GM12878 (cell line): Measurements from ENCODE around the gene HIC1. TPM values are rescaled to one million over a fixed set of nuclear protein-coding genes. Genes with fewer than 3 reads are reported as not detected.

Experiments used
- BMI1 ChIP-seq: fragments of 450-650 bp; IDR thresholded peaks from 2 replicates; pipeline ENCODE4 v1.6.1; 2016; ENCODE audit warnings: mild to moderate bottlenecking, moderate library complexity, borderline replicate concordance
- BRCA1 ChIP-seq: IDR thresholded peaks from 2 replicates; pipeline ENCODE4 v1.6.1; 2011; ENCODE audit warnings: low read depth, low read length, improper control_type of control experiment
- CBFB ChIP-seq: IDR thresholded peaks from 2 replicates; pipeline ENCODE4 v1.6.1; 2016; ENCODE audit warnings: antibody characterized with exemption, low read depth
- CBX3 ChIP-seq: fragments of 200-600 bp; sonication (generic); IDR thresholded peaks from 2 replicates; pipeline ENCODE4 v1.6.1; 2016; ENCODE audit warnings: low read depth, borderline replicate concordance
- CREM ChIP-seq: IDR thresholded peaks from 2 replicates; pipeline ENCODE4 v1.6.1; 2014; ENCODE audit warnings: antibody characterized with exemption, low read depth
- EED ChIP-seq: sonication (generic); IDR thresholded peaks from 2 replicates; pipeline ENCODE4 v1.6.1; 2016; ENCODE audit warnings: antibody characterized with exemption, low read depth
- EGR1 ChIP-seq, 2 experiments: IDR thresholded peaks; 1 replicate in 1 of 2; 2 replicates in 1 of 2; pipeline ENCODE4 v1.6.1; 2011 to 2012; ENCODE audit warnings: low read depth in 2 of 2, low read length in 2 of 2, borderline replicate concordance in 1 of 2, mild to moderate bottlenecking in 1 of 2, moderate library complexity in 1 of 2
- FOXM1 ChIP-seq: IDR thresholded peaks from 2 replicates; pipeline ENCODE4 v1.6.1; 2012; ENCODE audit warnings: low read depth, mild to moderate bottlenecking, inconsistent platforms, low read length, moderate library complexity
- GABPA ChIP-seq: IDR thresholded peaks from 2 replicates; pipeline ENCODE4 v1.6.1; 2014; ENCODE audit warnings: antibody characterized with exemption, low read depth, mild to moderate bottlenecking, inconsistent platforms
- HDAC6 ChIP-seq: fragments of 200-600 bp; sonication (generic); IDR thresholded peaks from one replicate; pipeline ENCODE4 v1.8.0; 2017; ENCODE audit warnings: antibody characterized with exemption; ENCODE audit not compliant: unreplicated experiment
- IRF4 ChIP-seq: IDR thresholded peaks from 2 replicates; pipeline ENCODE4 v1.6.1; 2011; ENCODE audit warnings: low read depth, low read length
- MTA2 ChIP-seq: fragments of 450-650 bp; IDR thresholded peaks from 2 replicates; pipeline ENCODE4 v1.6.1; 2016; ENCODE audit warnings: low read depth, mild to moderate bottlenecking, moderate library complexity
- NFIC ChIP-seq: IDR thresholded peaks from 2 replicates; pipeline ENCODE4 v1.6.1; 2012; ENCODE audit warnings: low read depth, mild to moderate bottlenecking, inconsistent platforms, low read length, moderate library complexity
- NFXL1 ChIP-seq: fragments of 450-650 bp; IDR thresholded peaks from 2 replicates; pipeline ENCODE4 v1.6.1; 2017; ENCODE audit warnings: antibody characterized with exemption, mild to moderate bottlenecking, borderline replicate concordance
- NRF1 ChIP-seq: conservative IDR thresholded peaks from 2 replicates; pipeline ENCODE4 v1.6.1; 2011; ENCODE audit warnings: mild to moderate bottlenecking, low read depth, low read length, improper control_type of control experiment
- POLR2AphosphoS5 ChIP-seq: IDR thresholded peaks from 2 replicates; pipeline ENCODE4 v1.6.1; 2011; ENCODE audit warnings: mild to moderate bottlenecking, low read length, inconsistent platforms
- SP1 ChIP-seq: IDR thresholded peaks from one replicate; pipeline ENCODE4 v1.6.1; 2011; ENCODE audit warnings: low read depth, low read length
- SUPT20H ChIP-seq: IDR thresholded peaks from 2 replicates; pipeline ENCODE4 v1.6.1; 2011; ENCODE audit warnings: low read depth, mild to moderate bottlenecking, low read length, moderate library complexity, borderline replicate concordance; ENCODE audit not compliant: control insufficient read depth
- TBL1XR1 ChIP-seq: IDR thresholded peaks from 2 replicates; pipeline ENCODE4 v1.6.1; 2012; ENCODE audit warnings: low read depth, low read length, improper control_type of control experiment
- YBX1 ChIP-seq: fragments of 450-650 bp; IDR thresholded peaks from 2 replicates; pipeline ENCODE4 v1.6.1; 2016; ENCODE audit warnings: antibody characterized with exemption
- ZNF24 ChIP-seq: fragments of 450-650 bp; IDR thresholded peaks from 2 replicates; pipeline ENCODE4 v1.6.1; 2017; ENCODE audit warnings: antibody characterized with exemption, mild to moderate bottlenecking
- ZZZ3 ChIP-seq: IDR thresholded peaks from 2 replicates; pipeline ENCODE4 v1.6.1; 2011; ENCODE audit warnings: low read depth; ENCODE audit not compliant: control insufficient read depth, insufficient read length
- polyA plus RNA-seq, 11 experiments: library from polyadenylated mRNA; depleted of rRNA in 4 of 11; unstranded in 6 of 11; stranded (reverse) in 5 of 11; fragments of >200 nt; fragmentation: Nextera tagmentation in 4 of 11; fragmentation: Illumina TruSeq in 1 of 11; extraction: Ambion mirVana in 4 of 11; extraction: Trizol in 1 of 11; gene quantifications; 1 replicate in 1 of 11; 2 replicates in 10 of 11; pipeline versions ENCODE4 v1.2.1 to v1.2.3, GENCODE V29; 2011 to 2016; ENCODE audit warnings: inconsistent platforms in 2 of 11, missing spikeins in 2 of 11, low read depth in 1 of 11
- total RNA-seq, 4 experiments: library from RNA; depleted of rRNA in 3 of 4; stranded (reverse); fragments of >200 nt in 3 of 4; fragmentation: Illumina TruSeq in 1 of 4; extraction: Trizol in 1 of 4; gene quantifications; 2 replicates each; pipeline versions ENCODE4 v1.2.1 to v1.2.3, GENCODE V29; 2013 to 2021
- TF ChIP-seq, protein P1 (sequence below): IDR thresholded peaks from 2 replicates; pipeline ENCODE4 v1.6.1; 2011; ENCODE audit warnings: borderline replicate concordance, low read depth, mild to moderate bottlenecking, moderate library complexity, mixed read lengths, low read length; ENCODE audit not compliant: insufficient read depth; ENCODE audit errors: extremely low read length
- TF ChIP-seq, protein P2 (sequence below): fragments of 450-650 bp; IDR thresholded peaks from 2 replicates; pipeline ENCODE4 v1.6.1; 2018; ENCODE audit warnings: mild to moderate bottlenecking, low read depth, moderate library complexity; ENCODE audit not compliant: partially characterized antibody
- TF ChIP-seq, protein P3 (sequence below): IDR thresholded peaks from 2 replicates; pipeline ENCODE4 v1.6.1; 2012; ENCODE audit warnings: low read depth, low read length, improper control_type of control experiment
- TF ChIP-seq, protein P4 (sequence below): IDR thresholded peaks from 2 replicates; pipeline ENCODE4 v1.6.1; 2011; ENCODE audit warnings: borderline replicate concordance, low read depth, mild to moderate bottlenecking, moderate library complexity, low read length; ENCODE audit not compliant: insufficient read depth, poor library complexity, severe bottlenecking

Gene HIC1
- total and polyA plus RNA-seq, 10 of the 15 experiments (the other 5 are each of a cell fraction or from before 2014, with no cell fraction given) = 0.11 to 61.1 (median 4.9) TPM

DNA sequence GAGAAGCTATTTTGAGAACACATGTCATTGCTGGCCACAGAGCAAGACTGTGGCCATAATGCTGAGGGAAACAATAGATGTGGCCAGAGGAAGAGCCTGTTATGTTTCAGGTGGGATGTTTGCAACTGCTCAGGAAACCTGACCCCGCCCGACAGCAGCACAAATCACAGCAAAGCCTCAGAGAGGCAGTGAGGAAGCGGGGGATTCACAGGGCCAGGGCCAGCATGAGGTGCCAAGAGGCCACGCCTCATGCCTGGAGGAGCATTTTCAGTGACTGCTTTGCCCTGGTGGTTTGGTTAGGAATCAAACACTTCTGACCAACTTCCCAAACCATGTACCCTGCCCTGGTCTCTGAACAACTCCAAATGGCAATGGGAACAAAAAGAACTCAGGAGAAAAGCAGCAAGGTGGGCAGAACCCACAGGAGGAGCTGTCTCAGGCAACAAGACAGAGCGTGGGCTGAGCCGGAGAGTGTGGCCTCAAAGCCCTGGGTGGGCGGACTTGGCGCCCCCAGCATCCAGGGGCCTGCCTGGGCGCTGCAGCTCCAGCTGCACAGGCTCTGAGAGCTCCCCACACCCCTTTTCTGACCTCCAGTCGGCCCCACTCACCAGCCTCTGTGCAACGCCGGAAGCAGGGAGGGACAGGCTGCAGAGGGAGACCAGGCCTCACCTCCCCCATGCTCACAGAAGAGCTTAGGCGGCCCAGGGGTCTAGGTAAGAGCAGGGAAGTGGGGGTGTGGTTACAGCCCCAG is 20.6 kb downstream of the HIC1 start (continued):
- TF ChIP-seq CREM (peak; percentile 58), SP1 (no peak), TBL1XR1 (no peak), ZZZ3 (no peak), HDAC6 (no peak), NFIC (0 out of 2 replicates have a peak, but pooled peaks have one; percentile 30), MTA2 (no peak), EED (peak; percentile 15), CBX3 (no peak), BRCA1 (no peak), YBX1 (no peak), EGR1 (IDR thresholded peaks at IDR 0.05; ENCODE audit: borderline replicate concordance in 1 of 2, low read depth in 2 of 2, low read length in 2 of 2) (peak in 1 of 2 experiments; percentile 74; a peak in 1 of 3 replicates), NFXL1 (no peak), POLR2AphosphoS5 (no peak), FOXM1 (0 out of 2 replicates have a peak, but pooled peaks have one; percentile 45), NRF1 (no peak), GABPA (no peak), ZNF24 (no peak), CBFB (0 out of 2 replicates have a peak, but pooled peaks have one; percentile 75), IRF4 (no peak), SUPT20H (no peak), BMI1 (no peak)
- TF ChIP-seq, protein P1, sequence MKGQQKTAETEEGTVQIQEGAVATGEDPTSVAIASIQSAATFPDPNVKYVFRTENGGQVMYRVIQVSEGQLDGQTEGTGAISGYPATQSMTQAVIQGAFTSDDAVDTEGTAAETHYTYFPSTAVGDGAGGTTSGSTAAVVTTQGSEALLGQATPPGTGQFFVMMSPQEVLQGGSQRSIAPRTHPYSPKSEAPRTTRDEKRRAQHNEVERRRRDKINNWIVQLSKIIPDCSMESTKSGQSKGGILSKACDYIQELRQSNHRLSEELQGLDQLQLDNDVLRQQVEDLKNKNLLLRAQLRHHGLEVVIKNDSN = no peak
- TF ChIP-seq, protein P2, sequence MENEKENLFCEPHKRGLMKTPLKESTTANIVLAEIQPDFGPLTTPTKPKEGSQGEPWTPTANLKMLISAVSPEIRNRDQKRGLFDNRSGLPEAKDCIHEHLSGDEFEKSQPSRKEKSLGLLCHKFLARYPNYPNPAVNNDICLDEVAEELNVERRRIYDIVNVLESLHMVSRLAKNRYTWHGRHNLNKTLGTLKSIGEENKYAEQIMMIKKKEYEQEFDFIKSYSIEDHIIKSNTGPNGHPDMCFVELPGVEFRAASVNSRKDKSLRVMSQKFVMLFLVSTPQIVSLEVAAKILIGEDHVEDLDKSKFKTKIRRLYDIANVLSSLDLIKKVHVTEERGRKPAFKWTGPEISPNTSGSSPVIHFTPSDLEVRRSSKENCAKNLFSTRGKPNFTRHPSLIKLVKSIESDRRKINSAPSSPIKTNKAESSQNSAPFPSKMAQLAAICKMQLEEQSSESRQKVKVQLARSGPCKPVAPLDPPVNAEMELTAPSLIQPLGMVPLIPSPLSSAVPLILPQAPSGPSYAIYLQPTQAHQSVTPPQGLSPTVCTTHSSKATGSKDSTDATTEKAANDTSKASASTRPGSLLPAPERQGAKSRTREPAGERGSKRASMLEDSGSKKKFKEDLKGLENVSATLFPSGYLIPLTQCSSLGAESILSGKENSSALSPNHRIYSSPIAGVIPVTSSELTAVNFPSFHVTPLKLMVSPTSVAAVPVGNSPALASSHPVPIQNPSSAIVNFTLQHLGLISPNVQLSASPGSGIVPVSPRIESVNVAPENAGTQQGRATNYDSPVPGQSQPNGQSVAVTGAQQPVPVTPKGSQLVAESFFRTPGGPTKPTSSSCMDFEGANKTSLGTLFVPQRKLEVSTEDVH = no peak
- TF ChIP-seq, protein P3, sequence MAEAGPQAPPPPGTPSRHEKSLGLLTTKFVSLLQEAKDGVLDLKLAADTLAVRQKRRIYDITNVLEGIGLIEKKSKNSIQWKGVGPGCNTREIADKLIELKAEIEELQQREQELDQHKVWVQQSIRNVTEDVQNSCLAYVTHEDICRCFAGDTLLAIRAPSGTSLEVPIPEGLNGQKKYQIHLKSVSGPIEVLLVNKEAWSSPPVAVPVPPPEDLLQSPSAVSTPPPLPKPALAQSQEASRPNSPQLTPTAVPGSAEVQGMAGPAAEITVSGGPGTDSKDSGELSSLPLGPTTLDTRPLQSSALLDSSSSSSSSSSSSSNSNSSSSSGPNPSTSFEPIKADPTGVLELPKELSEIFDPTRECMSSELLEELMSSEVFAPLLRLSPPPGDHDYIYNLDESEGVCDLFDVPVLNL = no peak
- TF ChIP-seq, protein P4, sequence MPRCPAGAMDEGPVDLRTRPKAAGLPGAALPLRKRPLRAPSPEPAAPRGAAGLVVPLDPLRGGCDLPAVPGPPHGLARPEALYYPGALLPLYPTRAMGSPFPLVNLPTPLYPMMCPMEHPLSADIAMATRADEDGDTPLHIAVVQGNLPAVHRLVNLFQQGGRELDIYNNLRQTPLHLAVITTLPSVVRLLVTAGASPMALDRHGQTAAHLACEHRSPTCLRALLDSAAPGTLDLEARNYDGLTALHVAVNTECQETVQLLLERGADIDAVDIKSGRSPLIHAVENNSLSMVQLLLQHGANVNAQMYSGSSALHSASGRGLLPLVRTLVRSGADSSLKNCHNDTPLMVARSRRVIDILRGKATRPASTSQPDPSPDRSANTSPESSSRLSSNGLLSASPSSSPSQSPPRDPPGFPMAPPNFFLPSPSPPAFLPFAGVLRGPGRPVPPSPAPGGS = no peak
